H9 (cell line): Measurements from ENCODE around the gene CC2D1A. TPM values are rescaled to one million over a fixed set of nuclear protein-coding genes. Genes with fewer than 3 reads are reported as not detected.

ENCODE experiments used
- DNase-seq: peaks from one replicate; pipeline ENCODE4 v3.0.0-alpha.2; 2017
- H2AFZ ChIP-seq: one replicate; pipeline ENCODE4 v1.6.1; 2013; ENCODE audit warnings: mild to moderate bottlenecking, low read length, control low read depth, moderate library complexity
- H2AK5ac ChIP-seq: 2 replicates; pipeline ENCODE4 v1.6.1; 2013; ENCODE audit warnings: low read length, control low read depth, mixed read lengths; ENCODE audit not compliant: insufficient read length
- H2BK120ac ChIP-seq: one replicate; pipeline ENCODE4 v1.6.1; 2013; ENCODE audit warnings: low read depth, mild to moderate bottlenecking, low read length, control low read depth, inconsistent platforms; ENCODE audit not compliant: poor library complexity, severe bottlenecking
- H2BK12ac ChIP-seq: 2 replicates; pipeline ENCODE4 v1.6.1; 2013; ENCODE audit warnings: low read length, control low read depth, mixed read lengths, low read depth; ENCODE audit not compliant: insufficient read length
- H2BK15ac ChIP-seq: 2 replicates; pipeline ENCODE4 v1.6.1; 2013; ENCODE audit warnings: low read depth, low read length, control low read depth
- H2BK20ac ChIP-seq: one replicate; pipeline ENCODE4 v1.6.1; 2013; ENCODE audit warnings: low read depth, mild to moderate bottlenecking, low read length, control low read depth, inconsistent platforms; ENCODE audit not compliant: poor library complexity, severe bottlenecking
- H2BK5ac ChIP-seq: 2 replicates; pipeline ENCODE4 v1.6.1; 2013; ENCODE audit warnings: low read length, control low read depth, mixed read lengths; ENCODE audit not compliant: insufficient read length
- H3K14ac ChIP-seq: 2 replicates; pipeline ENCODE4 v1.6.1; 2013; ENCODE audit warnings: low read length, control low read depth; ENCODE audit not compliant: insufficient read depth
- H3K18ac ChIP-seq: 2 replicates; pipeline ENCODE4 v1.6.1; 2013; ENCODE audit warnings: low read depth, mild to moderate bottlenecking, mixed read lengths, low read length, control low read depth; ENCODE audit not compliant: insufficient read length
- H3K23ac ChIP-seq: 2 replicates; pipeline ENCODE4 v1.6.1; 2013; ENCODE audit warnings: low read length, control low read depth, mixed read lengths, low read depth; ENCODE audit not compliant: insufficient read length
- H3K23me2 ChIP-seq: 2 replicates; pipeline ENCODE4 v1.6.1; 2013; ENCODE audit warnings: low read depth, mild to moderate bottlenecking, mixed read lengths, low read length, control low read depth; ENCODE audit not compliant: insufficient read length, poor library complexity, severe bottlenecking
- H3K27ac ChIP-seq: 2 replicates; pipeline ENCODE4 v1.5.1; 2013; ENCODE audit warnings: low read length, control low read depth, mixed read lengths, low read depth; ENCODE audit not compliant: insufficient read length
- H3K27me3 ChIP-seq: 2 replicates; pipeline ENCODE4 v1.6.1; 2013; ENCODE audit warnings: low read length, control low read depth, inconsistent platforms; ENCODE audit not compliant: insufficient read depth
- H3K4ac ChIP-seq: 2 replicates; pipeline ENCODE4 v1.6.1; 2013; ENCODE audit warnings: low read depth, mild to moderate bottlenecking, control low read depth, inconsistent platforms, low read length, moderate library complexity
- H3K4me1 ChIP-seq: 2 replicates; pipeline ENCODE4 v1.6.1; 2013; ENCODE audit warnings: low read length, control low read depth, inconsistent platforms; ENCODE audit not compliant: insufficient read depth
- H3K4me2 ChIP-seq: 2 replicates; pipeline ENCODE4 v1.6.1; 2013; ENCODE audit warnings: low read length, control low read depth, mixed read lengths; ENCODE audit not compliant: insufficient read length, insufficient read depth
- H3K56ac ChIP-seq: 2 replicates; pipeline ENCODE4 v1.6.1; 2013; ENCODE audit warnings: low read depth, mild to moderate bottlenecking, mixed read lengths, low read length, control low read depth; ENCODE audit not compliant: insufficient read length
- H3K79me1 ChIP-seq: 2 replicates; pipeline ENCODE4 v1.6.1; 2013; ENCODE audit warnings: low read depth, mild to moderate bottlenecking, moderate library complexity, low read length, control low read depth, inconsistent platforms; ENCODE audit not compliant: insufficient read depth, poor library complexity, severe bottlenecking
- H3K79me2 ChIP-seq: 2 replicates; pipeline ENCODE4 v1.6.1; 2013; ENCODE audit warnings: low read length, control low read depth, inconsistent platforms; ENCODE audit not compliant: insufficient read depth
- H3K9ac ChIP-seq: 2 replicates; pipeline ENCODE4 v1.6.1; 2013; ENCODE audit warnings: low read length, control low read depth, mixed read lengths; ENCODE audit not compliant: insufficient read length; ENCODE audit errors: extremely low read depth
- H3K9me3 ChIP-seq: one replicate; pipeline ENCODE4 v1.6.1; 2013; ENCODE audit warnings: low read depth, low read length, inconsistent platforms; ENCODE audit not compliant: control insufficient read depth
- H3T11ph ChIP-seq: one replicate; pipeline ENCODE4 v1.6.1; 2013; ENCODE audit warnings: mild to moderate bottlenecking, low read length, control low read depth, inconsistent platforms
- H4K20me1 ChIP-seq: one replicate; pipeline ENCODE4 v1.6.1; 2013; ENCODE audit not compliant: control insufficient read depth, insufficient read length, insufficient read depth
- H4K5ac ChIP-seq: 2 replicates; pipeline ENCODE4 v1.6.1; 2013; ENCODE audit warnings: low read depth, mild to moderate bottlenecking, mixed read lengths, low read length, control low read depth; ENCODE audit not compliant: insufficient read length
- H4K8ac ChIP-seq: replicated peaks from 2 replicates; pipeline ENCODE4 v1.6.1; 2013; ENCODE audit warnings: low read length, control low read depth, mixed read lengths, low read depth; ENCODE audit not compliant: insufficient read length
- H4K91ac ChIP-seq: 2 replicates; pipeline ENCODE4 v1.6.1; 2013; ENCODE audit warnings: low read depth, mild to moderate bottlenecking, moderate library complexity, mixed read lengths, low read length, control low read depth; ENCODE audit not compliant: insufficient read length
- H3K27ac Mint-ChIP-seq, 3 experiments: 2 replicates in 2 of 3; 3 replicates in 1 of 3; pipeline ENCODE4 v1.8.0; 2020 to 2021; ENCODE audit warnings: mixed read lengths in 3 of 3, mild to moderate bottlenecking in 1 of 3, moderate library complexity in 1 of 3
- H3K27me3 Mint-ChIP-seq: 2 replicates; pipeline ENCODE4 v1.8.0; 2021; ENCODE audit warnings: low read depth, mild to moderate bottlenecking, moderate library complexity, mixed read lengths
- H3K36me3 Mint-ChIP-seq, 3 experiments: 2 replicates in 2 of 3; 3 replicates in 1 of 3; pipeline ENCODE4 v1.8.0; 2020 to 2021; ENCODE audit warnings: low read depth in 3 of 3, mixed read lengths in 3 of 3; ENCODE audit not compliant: insufficient read depth in 1 of 3
- H3K4me1 Mint-ChIP-seq, 2 experiments: 2 replicates each; pipeline ENCODE4 v1.8.0; 2020; ENCODE audit warnings: mixed read lengths in 2 of 2
- H3K4me3 Mint-ChIP-seq, 2 experiments: 2 replicates in 1 of 2; 3 replicates in 1 of 2; pipeline ENCODE4 v1.8.0; 2020 to 2021; ENCODE audit warnings: mild to moderate bottlenecking in 2 of 2, mixed read lengths in 2 of 2, moderate library complexity in 1 of 2
- H3K9me3 Mint-ChIP-seq, 2 experiments: 2 replicates in 1 of 2; 3 replicates in 1 of 2; pipeline ENCODE4 v1.8.0; 2020; ENCODE audit warnings: mild to moderate bottlenecking in 2 of 2, mixed read lengths in 2 of 2, moderate library complexity in 1 of 2
- CTCF ChIP-seq: fragments of 200-600 bp; sonication (generic); conservative IDR thresholded peaks from 3 replicates; pipeline ENCODE4 v1.8.0; 2021; ENCODE audit warnings: antibody characterized with exemption, mild to moderate bottlenecking
- WGBS: extraction: QIAGEN DNeasy Blood & Tissue Kit; methylation state at CpG from one replicate; pipeline ENCODE4 v1.1.7; 2013; ENCODE audit warnings: missing lambda C conversion rate, low lambda C conversion rate, mixed read lengths; ENCODE audit not compliant: insufficient read length; ENCODE audit errors: extremely low coverage; 5-methylcytosine and 5-hydroxymethylcytosine counted together
- total RNA-seq: library from RNA; stranded (reverse); gene quantifications from 2 replicates; pipeline ENCODE4 v1.2.1, GENCODE V29; 2021

The CC2D1A gene
- total RNA-seq, 1 experiment from 2014 or later = 48.5 TPM

DNA sequence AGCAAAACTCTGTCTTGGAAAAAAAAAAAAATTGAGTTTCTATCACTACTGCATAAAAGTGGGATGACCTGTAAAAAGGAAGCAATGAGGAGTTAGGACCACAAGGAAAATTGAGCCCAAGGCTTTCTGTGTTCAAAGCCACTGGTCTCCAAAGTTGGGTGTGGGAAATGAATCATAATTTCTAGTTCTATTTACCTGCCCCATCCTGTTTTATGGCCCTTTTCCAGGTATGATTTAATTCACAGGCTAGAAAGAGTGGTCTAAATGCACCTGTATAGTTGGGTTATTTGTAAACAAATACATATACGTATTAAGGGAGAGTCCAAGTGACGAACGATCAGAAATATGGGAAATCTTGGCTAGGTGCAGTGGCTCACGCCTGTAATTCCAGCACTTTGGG is 40.4 kb downstream of the CC2D1A start:
- Histone ChIP-seq H3K14ac (no peak overlapping the region), H3K27ac (no peak overlapping the region), H3K18ac (no peak overlapping the region), H2BK20ac (no peak overlapping the region), H2BK5ac (no peak overlapping the region), H2BK12ac (no peak overlapping the region), H4K8ac (no peak overlapping the region), H3T11ph (no peak overlapping the region), H3K4me1 (no peaks in the 10 kb centered on the region), H4K91ac (no peak overlapping the region), H4K5ac (no peak overlapping the region), H3K9ac (no peak overlapping the region), H2BK120ac (no peak overlapping the region), H2AK5ac (no peak overlapping the region), H3K23me2 (no peaks in the 10 kb centered on the region), H3K9me3 (no peaks in the 10 kb centered on the region), H3K79me1 (no peaks in the 10 kb centered on the region), H3K56ac (no peak overlapping the region), H3K4me2 (no peak overlapping the region), H3K79me2 (no peaks in the 10 kb centered on the region), H2AFZ (no peak overlapping the region), H3K23ac (no peak overlapping the region), H4K20me1 (no peaks in the 10 kb centered on the region), H2BK15ac (no peak overlapping the region), H3K4ac (no peak overlapping the region), H3K27me3 (no peaks in the 10 kb centered on the region)
- H3K27ac Mint-ChIP-seq = no peak overlapping the region
- no peak for TF ChIP-seq CTCF
- DNase-seq = no peak
- no CpG with 5 or more reads among the region's 4 CpGs for WGBS
- no peaks in the 10 kb centered on the region; a peak in 1 of 7 replicates for H3K36me3 Mint-ChIP-seq
- H3K4me1 Mint-ChIP-seq = no peaks in the 10 kb centered on the region
- H3K9me3 Mint-ChIP-seq = peaks cover 0 to 3% of the 10 kb centered on the region in 2 experiments; a peak in 1 of 5 replicates
- no peak overlapping the region for H3K4me3 Mint-ChIP-seq
- H3K27me3 Mint-ChIP-seq = peaks cover 9% of the 10 kb centered on the region
